Osteoblast (primary cell): Measurements from ENCODE around the gene HPCAL1. TPM values are rescaled to one million over a fixed set of nuclear protein-coding genes. Genes with fewer than 3 reads are reported as not detected.
A peak's percentile ranks its signal among the peaks of the same experiment; 100 is the strongest.
"Not testable (repeated sequence)": the region's sequence is repeated elsewhere in the genome, so short reads cannot be mapped to it uniquely, and the experiment has no call there.

ENCODE experiments used
- DNase-seq: peaks from one replicate; pipeline ENCODE4 v3.0.0; 2011; ENCODE audit warnings: low spot score, mixed read lengths; ENCODE audit not compliant: insufficient read length; ENCODE audit errors: missing footprints
- H2AFZ ChIP-seq: 2 replicates; pipeline ENCODE4 v1.6.0; 2011; ENCODE audit warnings: mild to moderate bottlenecking, low read length
- H3K27ac ChIP-seq: 2 replicates; pipeline ENCODE4 v1.5.1; 2011; ENCODE audit warnings: mild to moderate bottlenecking, low read depth, low read length, moderate library complexity
- H3K27me3 ChIP-seq: 2 replicates; pipeline ENCODE4 v1.6.0; 2012; ENCODE audit warnings: mild to moderate bottlenecking, control low read depth, inconsistent platforms, low read length, moderate library complexity; ENCODE audit not compliant: insufficient read depth
- H3K36me3 ChIP-seq: 2 replicates; pipeline ENCODE4 v1.5.1; 2011; ENCODE audit warnings: mild to moderate bottlenecking, low read length, control low read depth, moderate library complexity; ENCODE audit not compliant: insufficient read depth
- H3K4me1 ChIP-seq: 2 replicates; pipeline ENCODE4 v1.5.1; 2011; ENCODE audit warnings: mild to moderate bottlenecking, low read length, control low read depth, moderate library complexity; ENCODE audit not compliant: insufficient read depth
- H3K4me2 ChIP-seq: 2 replicates; pipeline ENCODE4 v1.6.0; 2011; ENCODE audit warnings: mild to moderate bottlenecking, low read length; ENCODE audit not compliant: insufficient read depth
- H3K4me3 ChIP-seq: fragments of 200-600 bp; sonication (generic); 3 replicates; pipeline ENCODE4 v1.5.1; 2012; ENCODE audit warnings: mild to moderate bottlenecking, low read length, inconsistent platforms; ENCODE audit not compliant: insufficient read depth
- H3K79me2 ChIP-seq: 2 replicates; pipeline ENCODE4 v1.6.0; 2012; ENCODE audit warnings: mild to moderate bottlenecking, low read length, control low read depth, inconsistent platforms; ENCODE audit not compliant: insufficient read depth
- H3K9me3 ChIP-seq: 2 replicates; pipeline ENCODE4 v1.5.1; 2011; ENCODE audit warnings: low read depth, low read length, control low read depth
- H4K20me1 ChIP-seq: 2 replicates; pipeline ENCODE4 v1.6.0; 2012; ENCODE audit warnings: mild to moderate bottlenecking, low read length, control low read depth; ENCODE audit not compliant: insufficient read depth
- CTCF ChIP-seq: IDR thresholded peaks from 2 replicates; pipeline ENCODE4 v1.5.1; 2011; ENCODE audit warnings: mild to moderate bottlenecking, low read depth, low read length, moderate library complexity; ENCODE audit errors: extremely low read depth
- total RNA-seq: library from RNA; depleted of rRNA; stranded (reverse); fragments of >200 nt; gene quantifications from 2 replicates; pipeline ENCODE4 v1.2.3, GENCODE V29; 2012

HPCAL1 gene
- total RNA-seq, 1 donor, result 57.2 TPM

GRCh38 chr2:10439185-10439879, 136.6 kb downstream of the HPCAL1 start:
- Histone ChIP-seq H4K20me1 (peaks cover 4% of the 10 kb centered on the region), H3K27me3 (no peaks in the 10 kb centered on the region), H3K4me1 (no peaks in the 10 kb centered on the region), H3K9me3 (no peaks in the 10 kb centered on the region), H3K4me3 (no peak overlapping the region), H3K36me3 (peaks cover 49% of the 10 kb centered on the region), H3K27ac (no peak overlapping the region), H2AFZ (no peak overlapping the region), H3K79me2 (peaks cover 7% of the 10 kb centered on the region), H3K4me2 (no peak overlapping the region)
- peak; percentile 61 for DNase-seq
- no peak for TF ChIP-seq CTCF

- H3K9me3 ChIP-seq, result no peaks in the 10 kb centered on the region
- TF ChIP-seq CTCF, result no peak
- no peaks in the 10 kb centered on the region for H3K27me3 ChIP-seq
- H2AFZ ChIP-seq, result no peak overlapping the region
- no peak overlapping the region for H3K27ac ChIP-seq
- H3K79me2 ChIP-seq, result peaks cover 13% of the 10 kb centered on the region
- H3K36me3 ChIP-seq, result peaks cover 55% of the 10 kb centered on the region
- H4K20me1 ChIP-seq, result peaks cover 10% of the 10 kb centered on the region
- no peaks in the 10 kb centered on the region for H3K4me1 ChIP-seq
- H3K4me3 ChIP-seq, result no peak overlapping the region
- no peak overlapping the region for H3K4me2 ChIP-seq
- peak; percentile 46 for DNase-seq
These were observed 137.3 kb downstream of the HPCAL1 start for GRCh38 chr2:10439971-10440370.

- H3K9me3 ChIP-seq, result no peaks in the 10 kb centered on the region
- no peak overlapping the region for H2AFZ ChIP-seq
- peaks cover 59% of the 10 kb centered on the region for H3K36me3 ChIP-seq
- TF ChIP-seq CTCF, result no peak
- H3K4me1 ChIP-seq, result no peaks in the 10 kb centered on the region
- H3K4me3 ChIP-seq, result no peak overlapping the region
- H3K27ac ChIP-seq, result no peak overlapping the region
- no peak overlapping the region for H3K4me2 ChIP-seq
- peaks cover 21% of the 10 kb centered on the region for H3K79me2 ChIP-seq
- H4K20me1 ChIP-seq, result peaks cover 15% of the 10 kb centered on the region
- peak; percentile 42 for DNase-seq
- no peaks in the 10 kb centered on the region for H3K27me3 ChIP-seq
These were observed 138.0 kb downstream of the HPCAL1 start for GRCh38 chr2:10440736-10441135.

GRCh38 chr2:10441948-10442347, 139.2 kb downstream of the HPCAL1 start:
- Histone ChIP-seq H3K79me2 (peaks cover 33% of the 10 kb centered on the region), H2AFZ (no peak overlapping the region), H3K9me3 (no peaks in the 10 kb centered on the region), H3K4me2 (no peak overlapping the region), H3K36me3 (peaks cover 59% of the 10 kb centered on the region), H3K27ac (no peak overlapping the region), H3K27me3 (no peaks in the 10 kb centered on the region), H3K4me3 (no peak overlapping the region), H4K20me1 (peaks cover 24% of the 10 kb centered on the region), H3K4me1 (peaks cover 11% of the 10 kb centered on the region)
- DNase-seq, result no peak
- TF ChIP-seq CTCF, result no peak

- not testable (repeated sequence) for DNase-seq, H3K4me2 ChIP-seq, H3K27me3 ChIP-seq, H3K9me3 ChIP-seq, H3K4me3 ChIP-seq, H3K27ac ChIP-seq, H2AFZ ChIP-seq
- Histone ChIP-seq H3K4me1 (peaks cover 11% of the 10 kb centered on the region), H3K79me2 (peaks cover 40% of the 10 kb centered on the region), H4K20me1 (peaks cover 29% of the 10 kb centered on the region), H3K36me3 (peaks cover 59% of the 10 kb centered on the region)
These were observed 139.9 kb downstream of the HPCAL1 start for GRCh38 chr2:10442469-10443126.
